Psoas muscle (tissue), 8 donors: ENCODE data around the gene DNAH1. TPM values are rescaled to one million over a fixed set of nuclear protein-coding genes. Genes with fewer than 3 reads are reported as not detected.
A peak's percentile ranks its signal among the peaks of the same experiment; 100 is the strongest.

Experiments
- ATAC-seq, 4 donors: fragments of 200-7000 bp; cut with Tn5 transposase; one replicate each; pipeline ENCODE4 v1.9.1; 2020; ENCODE audit warnings: moderate library complexity in 3 of 4, mild to moderate bottlenecking in 2 of 4
- DNase-seq, 2 donors: peaks; one replicate each; pipeline ENCODE4 v3.0.0-alpha.2; 2020
- H3K27ac ChIP-seq: fragments of 200-600 bp; one replicate; pipeline ENCODE4 v1.8.0; 2022
- H3K27me3 ChIP-seq, 3 donors: fragments of 200-600 bp in 1 of 3; one replicate each; pipeline versions ENCODE4 v1.6.1 to v1.8.0; 2013 to 2022; ENCODE audit warnings: low read length in 2 of 3, mild to moderate bottlenecking in 2 of 3, moderate library complexity in 1 of 3; ENCODE audit not compliant: insufficient read depth in 3 of 3
- H3K36me3 ChIP-seq, 2 donors: fragments of 200-600 bp in 1 of 2; one replicate each; pipeline versions ENCODE4 v1.6.1 to v1.8.0; 2013 to 2022; ENCODE audit warnings: low read depth in 1 of 2, mild to moderate bottlenecking in 1 of 2, moderate library complexity in 1 of 2; ENCODE audit not compliant: insufficient read depth in 1 of 2
- H3K4me1 ChIP-seq: fragments of 200-600 bp; one replicate; pipeline ENCODE4 v1.8.0; 2022
- H3K4me3 ChIP-seq: fragments of 200-600 bp; one replicate; pipeline ENCODE4 v1.8.0; 2022; ENCODE audit warnings: mild to moderate bottlenecking
- H3K9me3 ChIP-seq: fragments of 200-600 bp; one replicate; pipeline ENCODE4 v1.8.0; 2022
- CTCF ChIP-seq: fragments of 200-600 bp; IDR thresholded peaks from one replicate; pipeline ENCODE4 v1.8.0; 2022; ENCODE audit warnings: antibody characterized with exemption
- WGBS, 3 donors: extraction: QIAGEN DNeasy Blood & Tissue Kit; methylation state at CpG; one replicate each; pipeline versions ENCODE4 v1.1.6 to v1.1.7; 2013; 5-methylcytosine and 5-hydroxymethylcytosine counted together
- intact Hi-C, 2 donors: fragments of 100-400 bp; cut with DNase I; formaldehyde crosslinking; loops; one replicate each; pipeline versions ENCODE4 v1.11.0 to v1.14.2; 2022
- polyA plus RNA-seq, 3 donors: library from polyadenylated mRNA; stranded (reverse); fragments of 200-250 nt; gene quantifications; one replicate each; pipeline ENCODE4 v1.2.3, GENCODE V29; 2013
- total RNA-seq, 4 donors: library from RNA; stranded (reverse); fragmentation: NEBNext Ultra II Directional in 2 of 4; extraction: Animal tissue kit (Norgen Biotek cat#: 25700) in 2 of 4; gene quantifications; one replicate each; pipeline versions ENCODE4 v1.2.1 to v1.2.4, GENCODE V29; 2021 to 2023
- donor health status: healthy with polysubstance abuse.
- donor health status: DM: no; HTN: no; CAD: no; lungs with moderate emphysema.
- donor health status: Bipolar disorder and iron deficiency.
- donor health status: healthy.
- donor health status: DM: yes; HTN: yes; CAD: no.
- donor health status: DM: no; HTN: no; CAD: no.
- donor health status: DM: no; HTN: no; CAD: no.
- donor health status: DM: yes; HTN: yes; CAD: no.

Gene DNAH1
- total and polyA plus RNA-seq, 7 donors, result 0.77 to 4.1 (median 2.4) TPM

GRCh38 chr3:52403955-52404354 is 87.8 kb downstream of the DNAH1 start:
- 58 to 64% (median 61%) methylated on average over 3 of the region's 3 CpGs for WGBS, 3 donors
- no peaks in the 10 kb centered on the region for H3K9me3 ChIP-seq
- peak in 1 of 4 donors; percentile 12 for ATAC-seq
- H3K4me1 ChIP-seq, result peaks cover 12% of the 10 kb centered on the region
- H3K4me3 ChIP-seq, result no peak overlapping the region
- intact Hi-C loops, result loop anchor here in 1 of 2 donors (5.0 kb wide), 2 partner anchors 47 to 92 kb away; no protein-coding TSS in a partner anchor
- no peaks in the 10 kb centered on the region for H3K27me3 ChIP-seq
- no peak for TF ChIP-seq CTCF
- H3K36me3 ChIP-seq, result peaks cover 12 to 87% of the 10 kb centered on the region in 2 donors
- peak in 1 of 2 donors; percentile 57 for DNase-seq
- no peak overlapping the region for H3K27ac ChIP-seq

GRCh38 chr3:52404391-52404790 is 88.3 kb downstream of the DNAH1 start:
- Histone ChIP-seq H3K4me3 (no peak overlapping the region), H3K36me3 (peaks cover 12 to 87% of the 10 kb centered on the region in 2 donors), H3K4me1 (peaks cover 16% of the 10 kb centered on the region), H3K9me3 (no peaks in the 10 kb centered on the region), H3K27me3 (no peaks in the 10 kb centered on the region), H3K27ac (no peak overlapping the region)
- TF ChIP-seq CTCF, result no peak
- intact Hi-C loops, result loop anchor here in 1 of 2 donors (5.0 kb wide), 2 partner anchors 47 to 92 kb away; no protein-coding TSS in a partner anchor
- DNase-seq, result peak in 1 of 2 donors; percentile 25
- WGBS, 3 donors, result 65 to 77% (median 69%) methylated on average over 10 of the region's 10 CpGs
- ATAC-seq, result no peak

- H3K27ac ChIP-seq, result no peak overlapping the region
- no peak for TF ChIP-seq CTCF
- no peak overlapping the region for H3K4me3 ChIP-seq
- H3K9me3 ChIP-seq, result no peaks in the 10 kb centered on the region
- H3K4me1 ChIP-seq, result peaks cover 16% of the 10 kb centered on the region
- no peak for ATAC-seq
- intact Hi-C loops, result loop anchor here in 1 of 2 donors (5.0 kb wide), 1 partner anchor 183 kb away; no protein-coding TSS in a partner anchor
- DNase-seq, result peak in 1 of 2 donors; percentile 21
- no peaks in the 10 kb centered on the region for H3K27me3 ChIP-seq
- 89 to 94% (median 93%) methylated on average over 6 of the region's 6 CpGs for WGBS, 3 donors
- peaks cover 12 to 87% of the 10 kb centered on the region in 2 donors for H3K36me3 ChIP-seq
Measured at GRCh38 chr3:52405066-52405465, 88.9 kb downstream of the DNAH1 start.

GRCh38 chr3:52405601-52406110 is 89.5 kb downstream of the DNAH1 start:
- 89 to 95% (median 92%) methylated on average over 4 of the region's 4 CpGs for WGBS, 3 donors
- Histone ChIP-seq H3K4me3 (no peak overlapping the region), H3K27ac (no peak overlapping the region), H3K9me3 (no peaks in the 10 kb centered on the region), H3K4me1 (peaks cover 16% of the 10 kb centered on the region), H3K27me3 (no peaks in the 10 kb centered on the region), H3K36me3 (peaks cover 12 to 82% of the 10 kb centered on the region in 2 donors)
- DNase-seq (peak in 1 of 2 donors; percentile 12), ATAC-seq (no peak)
- intact Hi-C loops, result loop anchor here in 1 of 2 donors (5.0 kb wide), 1 partner anchor 183 kb away; no protein-coding TSS in a partner anchor
- TF ChIP-seq CTCF, result no peak
